SH-SY5Y (cell line): ENCODE results near the gene OSR1.
A peak's percentile ranks its signal among the peaks of the same experiment; 100 is the strongest.

ENCODE experiments used
- GATA2 ChIP-seq: IDR thresholded peaks from 2 replicates; pipeline ENCODE4 v1.6.1; 2011; ENCODE audit warnings: mild to moderate bottlenecking, low read depth, low read length
- GATA3 ChIP-seq: IDR thresholded peaks from 2 replicates; pipeline ENCODE4 v1.6.1; 2011; ENCODE audit warnings: low read depth, mild to moderate bottlenecking, low read length, moderate library complexity

OSR1 gene

DNA sequence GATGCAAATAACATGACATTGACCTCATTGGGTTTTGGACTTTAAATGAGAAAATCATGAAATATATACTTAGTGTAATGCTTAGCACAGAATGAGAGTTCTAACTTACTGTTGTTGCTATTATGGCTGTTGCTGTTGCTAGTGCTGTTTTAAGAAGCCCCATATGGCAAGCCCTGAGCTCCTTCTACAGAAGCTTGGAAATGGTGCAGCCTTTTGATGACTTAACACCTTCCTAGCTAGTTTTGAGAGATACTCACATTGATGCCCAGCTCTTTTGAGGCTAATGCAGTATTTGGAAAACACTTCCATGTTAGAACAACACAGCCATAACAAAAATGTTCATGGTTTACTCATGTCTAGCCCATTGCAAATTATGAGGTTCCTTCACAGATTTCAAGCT, 30.9 kb downstream of the OSR1 start:
- TF ChIP-seq GATA2 (no peak), GATA3 (no peak)

DNA sequence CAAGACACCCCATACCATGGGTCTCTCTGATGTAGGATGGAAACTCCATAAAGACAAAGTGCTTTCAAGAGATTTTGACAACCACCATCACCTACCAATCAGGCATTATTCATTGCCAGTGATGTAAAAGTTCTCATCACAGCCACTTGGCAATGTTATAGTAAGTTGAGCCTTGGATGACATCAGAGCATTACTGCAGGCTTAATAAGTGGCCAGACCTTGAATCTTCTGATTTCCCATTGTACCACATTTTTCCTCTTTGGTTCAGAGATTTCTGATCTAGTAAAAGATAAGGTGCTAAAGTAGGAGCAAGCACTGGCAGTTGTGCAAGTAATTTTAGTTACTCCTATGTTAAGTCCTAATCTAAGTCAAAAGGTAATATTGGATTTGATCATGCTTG, 36.5 kb downstream of the OSR1 start:
- TF ChIP-seq GATA3 (peak; percentile 52; the same call in 1 of the 2 replicates), GATA2 (no peak)

DNA sequence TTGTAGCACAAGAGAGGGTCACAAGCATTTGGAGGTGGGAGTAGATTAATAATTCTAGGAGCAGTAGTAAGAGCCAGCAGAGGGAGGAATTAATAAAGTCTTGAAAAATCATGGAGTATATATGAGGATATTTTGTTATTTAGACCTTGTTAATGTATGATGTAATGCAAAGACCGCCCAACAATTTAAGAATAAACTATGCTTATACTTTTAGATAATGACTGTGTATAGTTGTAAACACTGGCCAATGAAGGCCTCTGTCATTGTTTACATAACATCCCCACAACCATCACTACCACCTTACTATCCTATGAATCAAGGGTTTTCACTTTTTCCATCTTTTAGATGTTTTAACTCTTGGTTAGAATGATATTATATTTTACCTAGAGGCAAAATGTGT, 37.6 kb downstream of the OSR1 start:
- TF ChIP-seq GATA2, result no peak
- TF ChIP-seq GATA3, result no peak

DNA sequence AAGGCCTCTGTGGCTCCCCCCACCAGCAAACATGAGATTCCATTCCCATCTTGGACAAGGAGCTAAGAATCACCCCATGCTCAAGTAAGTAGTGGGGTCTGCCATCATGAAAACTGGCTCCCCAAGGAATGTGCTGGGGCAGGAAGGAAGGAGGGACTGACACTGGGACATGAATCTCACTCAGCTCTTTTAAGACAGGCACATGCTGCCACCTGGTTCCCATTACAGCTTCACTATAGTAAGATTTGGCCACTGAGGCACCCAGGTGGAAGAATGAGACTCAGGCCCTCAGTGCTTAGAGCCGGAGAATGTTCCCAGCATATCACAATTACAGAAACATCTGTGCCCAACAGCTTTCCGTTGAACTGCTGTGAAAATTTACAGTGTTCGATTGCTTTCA, 38.7 kb downstream of the OSR1 start:
- no peak for TF ChIP-seq GATA2

DNA sequence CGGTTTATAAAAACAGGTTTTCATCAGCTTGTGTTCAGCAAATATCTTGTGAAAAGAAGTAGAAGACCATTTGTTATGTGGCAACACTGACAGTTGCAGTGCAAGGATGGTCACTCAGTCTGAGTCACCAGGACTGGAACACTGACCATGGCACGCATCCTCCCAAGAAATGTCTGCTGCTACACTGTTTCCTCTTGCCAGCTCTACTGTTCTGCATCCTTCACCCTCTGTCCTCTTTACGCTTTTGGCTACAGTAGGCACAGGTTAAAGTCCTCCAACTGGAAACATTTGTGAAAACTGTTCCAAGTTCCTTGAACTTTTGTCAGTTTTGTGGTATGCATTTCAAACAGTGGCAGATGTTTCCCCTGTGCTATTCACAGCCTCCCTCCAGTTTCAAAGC, 39.4 kb downstream of the OSR1 start:
- TF ChIP-seq GATA3 (no peak), GATA2 (no peak)

DNA sequence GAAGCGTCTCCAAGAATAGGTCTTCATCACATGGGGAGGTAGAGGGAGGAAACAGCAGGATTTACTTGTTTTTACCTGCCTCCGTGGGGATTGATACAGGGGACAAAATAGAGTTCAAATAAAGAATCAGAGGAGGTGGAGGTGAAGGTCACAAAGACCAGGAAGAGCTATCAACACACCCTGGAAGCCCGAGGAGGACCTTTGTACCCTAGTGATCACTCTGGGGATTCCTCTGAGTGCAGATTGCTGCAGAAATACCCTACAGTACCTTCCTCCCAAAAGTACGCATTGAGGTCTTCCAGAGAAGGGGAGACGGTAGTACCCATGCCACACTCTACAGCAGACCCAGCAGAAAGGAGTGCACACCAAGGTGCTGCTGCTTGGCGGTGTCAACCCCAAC, 44.9 kb downstream of the OSR1 start:
- no peak for TF ChIP-seq GATA3
- no peak for TF ChIP-seq GATA2

DNA sequence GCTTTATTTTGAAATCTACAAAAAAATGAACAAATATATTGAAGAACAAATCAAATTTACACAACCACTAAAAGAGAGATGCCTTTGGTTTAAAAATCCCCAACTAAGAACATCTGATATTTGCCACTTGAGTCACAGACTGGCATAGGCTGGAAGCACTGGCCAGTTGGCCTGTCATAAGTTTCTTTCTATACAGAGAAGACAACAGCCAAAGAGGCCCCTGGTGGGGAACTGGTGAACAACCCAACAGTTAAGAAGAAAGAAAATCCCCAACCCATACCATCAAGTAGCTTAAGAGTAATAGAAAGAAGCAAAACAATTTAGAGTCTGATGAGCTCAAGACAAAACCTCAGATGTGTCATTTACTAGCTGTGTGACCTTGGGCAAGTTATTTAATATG, 45.5 kb downstream of the OSR1 start:
- TF ChIP-seq GATA2, result no peak
- TF ChIP-seq GATA3, result no peak

DNA sequence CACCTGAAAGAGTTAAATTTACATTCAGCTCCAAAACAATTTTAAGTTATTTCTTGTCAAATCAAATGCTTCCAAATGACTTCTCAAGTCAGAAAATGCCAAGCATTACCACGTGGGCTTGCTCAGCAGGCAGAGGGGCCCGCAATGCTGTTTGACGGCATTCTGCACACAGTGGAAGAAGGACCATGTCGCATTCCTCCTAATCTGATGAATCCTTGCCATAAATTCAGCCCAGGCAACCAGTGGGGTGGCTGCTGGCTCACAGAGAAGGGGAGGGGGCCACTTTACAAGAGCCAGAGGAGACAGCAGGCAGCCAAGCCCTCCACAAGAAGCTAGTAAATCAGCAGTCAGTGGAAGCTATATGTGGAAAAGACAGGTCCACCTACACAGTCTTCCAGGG, 56.7 kb downstream of the OSR1 start:
- TF ChIP-seq GATA2 (no peak), GATA3 (no peak)
